WTC11 (cell line): ENCODE data around the gene KRTAP10-9. TPM values are rescaled to one million over a fixed set of nuclear protein-coding genes. Genes with fewer than 3 reads are reported as not detected.

Experiments used
- ATAC-seq: fragments of 200-7000 bp; cut with Tn5 transposase; 2 replicates; pipeline ENCODE4 v1.10.0; 2021; ENCODE audit warnings: mild to moderate bottlenecking, moderate library complexity
- CTCF ChIA-PET: fragments of 300-600 bp; sonication (Branson Sonifier 250); formaldehyde crosslinking; loops from one replicate; lab custom pipeline; 2021; ENCODE audit warnings: antibody characterized with exemption; lab: Charles Lee
- POLR2A ChIA-PET: fragments of 350-600 bp; sonication (Branson Sonifier 250); formaldehyde crosslinking; loops from one replicate; lab custom pipeline; 2021; ENCODE audit warnings: antibody characterized with exemption; lab: Charles Lee
- DNase-seq: peaks from one replicate; pipeline ENCODE4 v3.0.0; 2021; ENCODE audit warnings: low spot score
- H3K27ac Mint-ChIP-seq: 2 replicates; pipeline ENCODE4 v1.8.0; 2021; ENCODE audit warnings: mixed read lengths
- H3K27me3 Mint-ChIP-seq: 2 replicates; pipeline ENCODE4 v1.8.0; 2021; ENCODE audit warnings: low read depth, mild to moderate bottlenecking, moderate library complexity, mixed read lengths
- H3K36me3 Mint-ChIP-seq: 2 replicates; pipeline ENCODE4 v1.8.0; 2021; ENCODE audit warnings: mixed read lengths
- H3K4me1 Mint-ChIP-seq: 2 replicates; pipeline ENCODE4 v1.8.0; 2022; ENCODE audit warnings: mixed read lengths
- H3K4me3 Mint-ChIP-seq: 2 replicates; pipeline ENCODE4 v1.8.0; 2021; ENCODE audit warnings: mild to moderate bottlenecking, moderate library complexity, mixed read lengths
- H3K9me3 Mint-ChIP-seq: 2 replicates; pipeline ENCODE4 v1.8.0; 2021; ENCODE audit warnings: mixed read lengths
- ETV6 ChIP-seq: sonication (generic); formaldehyde crosslinking; IDR thresholded peaks from 2 replicates; pipeline ENCODE4 v1.8.1; 2022; ENCODE audit warnings: mild to moderate bottlenecking, missing genetic modification reagents
- HMGA2 ChIP-seq: fragments of 250-450 bp; sonication (Bioruptor Pico); IDR thresholded peaks from 2 replicates; pipeline ENCODE4 v1.4.0; 2021; ENCODE audit warnings: mild to moderate bottlenecking, moderate library complexity
- KAT7 ChIP-seq: sonication (generic); formaldehyde crosslinking; IDR thresholded peaks from 2 replicates; pipeline ENCODE4 v1.8.1; 2023; ENCODE audit warnings: missing genetic modification reagents, mild to moderate bottlenecking, borderline replicate concordance
- MYBL2 ChIP-seq: sonication (generic); formaldehyde crosslinking; IDR thresholded peaks from 2 replicates; pipeline ENCODE4 v1.8.1; 2023; ENCODE audit warnings: mild to moderate bottlenecking, moderate library complexity, missing genetic modification reagents
- RORB ChIP-seq: fragments of 250-450 bp; sonication (Bioruptor Pico); IDR thresholded peaks from 2 replicates; pipeline ENCODE4 v1.9.0; 2021; ENCODE audit warnings: mild to moderate bottlenecking
- SMAD4 ChIP-seq: sonication (generic); formaldehyde crosslinking; IDR thresholded peaks from 2 replicates; pipeline ENCODE4 v1.8.0; 2022; ENCODE audit warnings: mild to moderate bottlenecking, missing genetic modification reagents
- SP1 ChIP-seq: sonication (generic); formaldehyde crosslinking; conservative IDR thresholded peaks from 2 replicates; pipeline ENCODE4 v1.8.1; 2022; ENCODE audit warnings: missing genetic modification reagents
- TEAD4 ChIP-seq: sonication (generic); formaldehyde crosslinking; IDR thresholded peaks from 2 replicates; pipeline ENCODE4 v1.8.0; 2022; ENCODE audit warnings: mild to moderate bottlenecking, missing genetic modification reagents
- ZNF121 ChIP-seq: sonication (generic); formaldehyde crosslinking; IDR thresholded peaks from 2 replicates; pipeline ENCODE4 v1.8.0; 2023; ENCODE audit warnings: missing genetic modification reagents
- ZNF219 ChIP-seq: sonication (generic); formaldehyde crosslinking; IDR thresholded peaks from 2 replicates; pipeline ENCODE4 v1.8.0; 2023; ENCODE audit warnings: missing genetic modification reagents, mild to moderate bottlenecking, borderline replicate concordance
- ZNF423 ChIP-seq: fragments of 250-450 bp; sonication (Bioruptor Pico); IDR thresholded peaks from 2 replicates; pipeline ENCODE4 v2.1.2; 2022; ENCODE audit warnings: mild to moderate bottlenecking, moderate library complexity
- total RNA-seq: library from RNA; stranded (reverse); gene quantifications from 3 replicates; pipeline ENCODE4 v1.2.3, GENCODE V29; 2021
- TF ChIP-seq, protein P1 (sequence below): sonication (generic); formaldehyde crosslinking; IDR thresholded peaks from 2 replicates; pipeline ENCODE4 v1.8.0; 2022; ENCODE audit warnings: mild to moderate bottlenecking, missing genetic modification reagents
- TF ChIP-seq, protein P2 (sequence below): sonication (generic); formaldehyde crosslinking; IDR thresholded peaks from 2 replicates; pipeline ENCODE4 v1.8.0; 2022; ENCODE audit warnings: mild to moderate bottlenecking, missing genetic modification reagents
- TF ChIP-seq, protein P3 (sequence below): sonication (generic); formaldehyde crosslinking; IDR thresholded peaks from 2 replicates; pipeline ENCODE4 v1.8.1; 2022; ENCODE audit warnings: low read depth, mild to moderate bottlenecking, moderate library complexity, missing genetic modification reagents, borderline replicate concordance
- TF ChIP-seq, protein P4 (sequence below): fragments of 200-600 bp; IDR thresholded peaks from 2 replicates; pipeline ENCODE4 v1.8.0; 2022; ENCODE audit warnings: antibody characterized with exemption
- TF ChIP-seq, protein P5 (sequence below): sonication (generic); formaldehyde crosslinking; IDR thresholded peaks from 2 replicates; pipeline ENCODE4 v1.8.1; 2023; ENCODE audit warnings: mild to moderate bottlenecking, missing genetic modification reagents, moderate library complexity
- TF ChIP-seq, protein P6 (sequence below): sonication (generic); formaldehyde crosslinking; IDR thresholded peaks from 2 replicates; pipeline ENCODE4 v1.8.1; 2022; ENCODE audit warnings: mild to moderate bottlenecking, missing genetic modification reagents, moderate library complexity, borderline replicate concordance
- TF ChIP-seq, protein P7 (sequence below): sonication (generic); formaldehyde crosslinking; IDR thresholded peaks from 2 replicates; pipeline ENCODE4 v1.8.1; 2023; ENCODE audit warnings: mild to moderate bottlenecking, missing genetic modification reagents
- TF ChIP-seq, protein P8 (sequence below): sonication (generic); formaldehyde crosslinking; IDR thresholded peaks from 2 replicates; pipeline ENCODE4 v1.8.1; 2022; ENCODE audit warnings: mild to moderate bottlenecking, moderate library complexity, missing genetic modification reagents
- TF ChIP-seq, protein P9 (sequence below): sonication (generic); formaldehyde crosslinking; IDR thresholded peaks from 2 replicates; pipeline ENCODE4 v1.8.0; 2023; ENCODE audit warnings: missing genetic modification reagents

KRTAP10-9 gene
- total RNA-seq, 1 experiment from 2014 or later = not detected

DNA sequence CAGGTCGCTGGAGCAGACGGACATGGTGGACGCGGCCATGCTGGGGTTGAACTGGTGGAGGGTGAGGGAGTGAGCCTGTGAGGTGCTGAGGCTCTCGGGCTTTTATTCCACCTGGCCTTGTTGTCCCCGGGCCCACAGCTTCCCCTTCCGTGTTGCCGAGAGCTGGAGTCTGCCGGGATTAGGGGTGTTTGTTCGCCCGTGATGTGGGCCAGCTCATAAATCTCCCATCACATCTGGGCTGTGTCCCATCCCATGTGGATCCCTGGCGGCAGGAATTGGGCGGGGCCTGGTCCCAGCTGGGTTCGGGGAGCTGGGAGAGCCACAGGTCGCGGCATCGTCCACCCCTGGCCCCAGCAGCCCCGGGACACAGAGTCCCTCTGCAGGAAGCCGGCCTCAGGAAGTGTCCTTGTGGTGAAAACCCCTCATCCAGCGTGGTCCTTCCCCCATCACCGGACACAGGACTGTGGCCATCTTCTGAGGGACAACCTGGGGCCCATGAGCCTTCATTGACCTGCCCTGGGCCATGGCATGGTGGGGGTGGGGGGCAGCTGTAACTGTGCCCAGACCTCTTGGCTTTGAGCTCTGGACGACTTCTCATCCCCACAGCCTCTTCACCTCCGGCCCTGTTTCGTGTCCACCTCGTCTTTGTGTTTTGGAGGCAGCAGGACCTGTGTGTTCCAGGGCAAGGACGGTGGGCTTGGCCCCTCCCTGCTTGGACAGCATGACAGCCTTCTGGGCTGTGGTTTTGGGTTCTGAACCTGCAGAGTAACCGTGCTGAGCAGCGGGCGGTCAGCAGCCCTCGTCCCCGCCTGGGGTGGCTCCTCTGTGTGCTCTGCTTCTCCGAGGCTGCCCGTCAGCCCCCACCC lies 34.2 kb upstream of the KRTAP10-9 start, which contains the start of gene KRTAP10-6:
KRTAP10-6 (minus strand) TSS at position 60 of the 866 bp plus-strand sequence; CDS start at position 39, 21 bp downstream.
- ChIA-PET POLR2A (no interaction called here), CTCF (interaction anchor here (0.6 to 1.4 kb wide), 5 partner anchors 13 to 108 kb away, joined by 3 to 6 read pairs (median 3); no protein-coding TSS in a partner anchor)
- H3K4me3 Mint-ChIP-seq = no peak within 1 kb of the TSS
- H3K27me3 Mint-ChIP-seq = no peaks in the 10 kb centered on the region; the same call in 1 of the 2 replicates
- no peak for DNase-seq
- TF ChIP-seq, protein P1, sequence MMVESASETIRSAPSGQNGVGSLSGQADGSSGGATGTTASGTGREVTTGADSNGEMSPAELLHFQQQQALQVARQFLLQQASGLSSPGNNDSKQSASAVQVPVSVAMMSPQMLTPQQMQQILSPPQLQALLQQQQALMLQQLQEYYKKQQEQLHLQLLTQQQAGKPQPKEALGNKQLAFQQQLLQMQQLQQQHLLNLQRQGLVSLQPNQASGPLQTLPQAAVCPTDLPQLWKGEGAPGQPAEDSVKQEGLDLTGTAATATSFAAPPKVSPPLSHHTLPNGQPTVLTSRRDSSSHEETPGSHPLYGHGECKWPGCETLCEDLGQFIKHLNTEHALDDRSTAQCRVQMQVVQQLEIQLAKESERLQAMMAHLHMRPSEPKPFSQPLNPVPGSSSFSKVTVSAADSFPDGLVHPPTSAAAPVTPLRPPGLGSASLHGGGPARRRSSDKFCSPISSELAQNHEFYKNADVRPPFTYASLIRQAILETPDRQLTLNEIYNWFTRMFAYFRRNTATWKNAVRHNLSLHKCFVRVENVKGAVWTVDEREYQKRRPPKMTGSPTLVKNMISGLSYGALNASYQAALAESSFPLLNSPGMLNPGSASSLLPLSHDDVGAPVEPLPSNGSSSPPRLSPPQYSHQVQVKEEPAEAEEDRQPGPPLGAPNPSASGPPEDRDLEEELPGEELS (CRISPR knock-in tag) = no peak
- TF ChIP-seq, protein P2, sequence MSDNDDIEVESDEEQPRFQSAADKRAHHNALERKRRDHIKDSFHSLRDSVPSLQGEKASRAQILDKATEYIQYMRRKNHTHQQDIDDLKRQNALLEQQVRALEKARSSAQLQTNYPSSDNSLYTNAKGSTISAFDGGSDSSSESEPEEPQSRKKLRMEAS = 0 out of 2 replicates have a peak, but pooled peaks have one; percentile 24
- 0 out of 2 replicates have a peak, but pooled peaks have one; percentile 29 for TF ChIP-seq ZNF219 (CRISPR knock-in tag)
- H3K4me1 Mint-ChIP-seq = peaks cover 30% of the 10 kb centered on the region
- H3K36me3 Mint-ChIP-seq = no peaks in the 10 kb centered on the region
- no peak for ATAC-seq
- H3K9me3 Mint-ChIP-seq = peaks cover 9% of the 10 kb centered on the region; the same call in 1 of the 2 replicates
- H3K27ac Mint-ChIP-seq = peak within 1 kb of the TSS; percentile 6; the same call in 1 of the 2 replicates

DNA sequence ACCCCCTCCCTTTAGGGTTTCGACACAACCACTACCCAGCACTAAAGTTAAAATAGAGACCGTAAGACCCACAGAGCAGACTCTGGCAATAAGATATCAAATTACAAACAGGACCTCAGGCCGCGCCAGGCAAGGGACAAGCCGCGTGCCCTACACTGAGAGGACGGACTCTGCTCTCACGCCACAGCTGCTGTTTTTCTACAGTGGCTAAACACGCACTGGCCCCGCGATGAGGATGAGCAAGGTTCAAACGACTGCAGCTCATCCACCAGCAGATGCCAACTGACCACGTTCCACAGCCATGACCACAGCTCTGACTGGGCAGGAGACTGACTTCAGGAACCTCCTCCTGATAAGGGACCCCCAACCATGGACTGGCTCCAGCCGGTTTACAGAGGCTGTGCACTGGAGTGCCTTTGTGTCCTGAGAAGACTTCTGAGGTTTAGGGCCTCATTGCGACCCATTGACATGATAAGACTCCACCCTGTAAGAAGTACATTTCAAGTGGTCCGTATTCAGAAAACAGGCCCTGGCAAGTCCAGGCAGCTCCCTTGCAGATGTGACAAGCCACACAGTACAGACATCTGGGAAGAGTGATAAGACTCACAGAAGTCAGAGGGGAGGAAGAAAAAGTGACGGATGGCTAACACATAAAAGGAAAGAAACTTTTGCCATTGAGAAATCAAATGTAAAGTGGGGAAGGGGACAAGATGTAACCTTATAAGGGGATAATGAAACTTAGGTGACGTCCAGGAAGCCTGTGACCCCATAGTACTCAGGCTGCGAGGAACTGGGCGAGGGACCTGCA lies 33.1 kb upstream of the KRTAP10-9 start:
- Mint-ChIP-seq H3K27me3 (no peaks in the 10 kb centered on the region; the same call in 1 of the 2 replicates), H3K27ac (peak overlapping the region; percentile 6), H3K9me3 (0 out of 2 replicates have a peak, but pooled peaks cover 3% of the 10 kb centered on the region), H3K4me3 (no peak overlapping the region), H3K4me1 (peaks cover 41% of the 10 kb centered on the region), H3K36me3 (no peaks in the 10 kb centered on the region)
- DNase-seq (no peak), ATAC-seq (peak; percentile 31)
- POLR2A ChIA-PET = interaction anchor here (0.8 kb wide), 1 partner anchor 41 kb away, joined by 4 read pairs; no protein-coding TSS in a partner anchor
- CTCF ChIA-PET = no interaction called here
- TF ChIP-seq HMGA2 (CRISPR knock-in tag) (no peak), ZNF423 (CRISPR knock-in tag) (no peak), SMAD4 (CRISPR knock-in tag) (no peak), RORB (CRISPR knock-in tag) (no peak), KAT7 (CRISPR knock-in tag) (no peak), ZNF121 (no peak), SP1 (no peak), MYBL2 (CRISPR knock-in tag) (no peak), ETV6 (CRISPR knock-in tag) (no peak), TEAD4 (CRISPR knock-in tag) (no peak)
- TF ChIP-seq, protein P3, sequence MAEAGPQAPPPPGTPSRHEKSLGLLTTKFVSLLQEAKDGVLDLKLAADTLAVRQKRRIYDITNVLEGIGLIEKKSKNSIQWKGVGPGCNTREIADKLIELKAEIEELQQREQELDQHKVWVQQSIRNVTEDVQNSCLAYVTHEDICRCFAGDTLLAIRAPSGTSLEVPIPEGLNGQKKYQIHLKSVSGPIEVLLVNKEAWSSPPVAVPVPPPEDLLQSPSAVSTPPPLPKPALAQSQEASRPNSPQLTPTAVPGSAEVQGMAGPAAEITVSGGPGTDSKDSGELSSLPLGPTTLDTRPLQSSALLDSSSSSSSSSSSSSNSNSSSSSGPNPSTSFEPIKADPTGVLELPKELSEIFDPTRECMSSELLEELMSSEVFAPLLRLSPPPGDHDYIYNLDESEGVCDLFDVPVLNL (CRISPR knock-in tag) = no peak
- TF ChIP-seq, protein P4, sequence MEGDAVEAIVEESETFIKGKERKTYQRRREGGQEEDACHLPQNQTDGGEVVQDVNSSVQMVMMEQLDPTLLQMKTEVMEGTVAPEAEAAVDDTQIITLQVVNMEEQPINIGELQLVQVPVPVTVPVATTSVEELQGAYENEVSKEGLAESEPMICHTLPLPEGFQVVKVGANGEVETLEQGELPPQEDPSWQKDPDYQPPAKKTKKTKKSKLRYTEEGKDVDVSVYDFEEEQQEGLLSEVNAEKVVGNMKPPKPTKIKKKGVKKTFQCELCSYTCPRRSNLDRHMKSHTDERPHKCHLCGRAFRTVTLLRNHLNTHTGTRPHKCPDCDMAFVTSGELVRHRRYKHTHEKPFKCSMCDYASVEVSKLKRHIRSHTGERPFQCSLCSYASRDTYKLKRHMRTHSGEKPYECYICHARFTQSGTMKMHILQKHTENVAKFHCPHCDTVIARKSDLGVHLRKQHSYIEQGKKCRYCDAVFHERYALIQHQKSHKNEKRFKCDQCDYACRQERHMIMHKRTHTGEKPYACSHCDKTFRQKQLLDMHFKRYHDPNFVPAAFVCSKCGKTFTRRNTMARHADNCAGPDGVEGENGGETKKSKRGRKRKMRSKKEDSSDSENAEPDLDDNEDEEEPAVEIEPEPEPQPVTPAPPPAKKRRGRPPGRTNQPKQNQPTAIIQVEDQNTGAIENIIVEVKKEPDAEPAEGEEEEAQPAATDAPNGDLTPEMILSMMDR = no peak
- TF ChIP-seq, protein P5, sequence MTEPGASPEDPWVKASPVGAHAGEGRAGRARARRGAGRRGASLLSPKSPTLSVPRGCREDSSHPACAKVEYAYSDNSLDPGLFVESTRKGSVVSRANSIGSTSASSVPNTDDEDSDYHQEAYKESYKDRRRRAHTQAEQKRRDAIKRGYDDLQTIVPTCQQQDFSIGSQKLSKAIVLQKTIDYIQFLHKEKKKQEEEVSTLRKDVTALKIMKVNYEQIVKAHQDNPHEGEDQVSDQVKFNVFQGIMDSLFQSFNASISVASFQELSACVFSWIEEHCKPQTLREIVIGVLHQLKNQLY (CRISPR knock-in tag) = no peak
- TF ChIP-seq, protein P6, sequence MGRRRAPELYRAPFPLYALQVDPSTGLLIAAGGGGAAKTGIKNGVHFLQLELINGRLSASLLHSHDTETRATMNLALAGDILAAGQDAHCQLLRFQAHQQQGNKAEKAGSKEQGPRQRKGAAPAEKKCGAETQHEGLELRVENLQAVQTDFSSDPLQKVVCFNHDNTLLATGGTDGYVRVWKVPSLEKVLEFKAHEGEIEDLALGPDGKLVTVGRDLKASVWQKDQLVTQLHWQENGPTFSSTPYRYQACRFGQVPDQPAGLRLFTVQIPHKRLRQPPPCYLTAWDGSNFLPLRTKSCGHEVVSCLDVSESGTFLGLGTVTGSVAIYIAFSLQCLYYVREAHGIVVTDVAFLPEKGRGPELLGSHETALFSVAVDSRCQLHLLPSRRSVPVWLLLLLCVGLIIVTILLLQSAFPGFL = no peak
- TF ChIP-seq, protein P7, sequence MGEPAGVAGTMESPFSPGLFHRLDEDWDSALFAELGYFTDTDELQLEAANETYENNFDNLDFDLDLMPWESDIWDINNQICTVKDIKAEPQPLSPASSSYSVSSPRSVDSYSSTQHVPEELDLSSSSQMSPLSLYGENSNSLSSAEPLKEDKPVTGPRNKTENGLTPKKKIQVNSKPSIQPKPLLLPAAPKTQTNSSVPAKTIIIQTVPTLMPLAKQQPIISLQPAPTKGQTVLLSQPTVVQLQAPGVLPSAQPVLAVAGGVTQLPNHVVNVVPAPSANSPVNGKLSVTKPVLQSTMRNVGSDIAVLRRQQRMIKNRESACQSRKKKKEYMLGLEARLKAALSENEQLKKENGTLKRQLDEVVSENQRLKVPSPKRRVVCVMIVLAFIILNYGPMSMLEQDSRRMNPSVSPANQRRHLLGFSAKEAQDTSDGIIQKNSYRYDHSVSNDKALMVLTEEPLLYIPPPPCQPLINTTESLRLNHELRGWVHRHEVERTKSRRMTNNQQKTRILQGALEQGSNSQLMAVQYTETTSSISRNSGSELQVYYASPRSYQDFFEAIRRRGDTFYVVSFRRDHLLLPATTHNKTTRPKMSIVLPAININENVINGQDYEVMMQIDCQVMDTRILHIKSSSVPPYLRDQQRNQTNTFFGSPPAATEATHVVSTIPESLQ = no peak
- TF ChIP-seq, protein P8, sequence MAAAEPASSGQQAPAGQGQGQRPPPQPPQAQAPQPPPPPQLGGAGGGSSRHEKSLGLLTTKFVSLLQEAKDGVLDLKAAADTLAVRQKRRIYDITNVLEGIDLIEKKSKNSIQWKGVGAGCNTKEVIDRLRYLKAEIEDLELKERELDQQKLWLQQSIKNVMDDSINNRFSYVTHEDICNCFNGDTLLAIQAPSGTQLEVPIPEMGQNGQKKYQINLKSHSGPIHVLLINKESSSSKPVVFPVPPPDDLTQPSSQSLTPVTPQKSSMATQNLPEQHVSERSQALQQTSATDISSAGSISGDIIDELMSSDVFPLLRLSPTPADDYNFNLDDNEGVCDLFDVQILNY = no peak
- TF ChIP-seq, protein P9, sequence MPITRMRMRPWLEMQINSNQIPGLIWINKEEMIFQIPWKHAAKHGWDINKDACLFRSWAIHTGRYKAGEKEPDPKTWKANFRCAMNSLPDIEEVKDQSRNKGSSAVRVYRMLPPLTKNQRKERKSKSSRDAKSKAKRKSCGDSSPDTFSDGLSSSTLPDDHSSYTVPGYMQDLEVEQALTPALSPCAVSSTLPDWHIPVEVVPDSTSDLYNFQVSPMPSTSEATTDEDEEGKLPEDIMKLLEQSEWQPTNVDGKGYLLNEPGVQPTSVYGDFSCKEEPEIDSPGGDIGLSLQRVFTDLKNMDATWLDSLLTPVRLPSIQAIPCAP = no peak
